Spleen (tissue), 11 donors: Measurements from ENCODE around the gene ATP5IF1. TPM values are rescaled to one million over a fixed set of nuclear protein-coding genes. Genes with fewer than 3 reads are reported as not detected.

ENCODE experiments used
- DNase-seq: peaks from one replicate; pipeline ENCODE4 v3.0.0-alpha.2; 2020
- H3K27ac ChIP-seq, 8 donors: fragments of 200-600 bp; sonication (generic) in 7 of 8; 1 replicate in 4 of 8; 2 replicates in 4 of 8; pipeline versions ENCODE4 v1.5.0 to v1.8.0; 2016 to 2021; ENCODE audit warnings: inconsistent platforms in 4 of 8, mild to moderate bottlenecking in 4 of 8, moderate library complexity in 1 of 8
- H3K27me3 ChIP-seq, 7 donors: fragments of 200-600 bp; sonication (generic) in 6 of 7; replicated peaks in 1 of 7; 1 replicate in 4 of 7; 2 replicates in 3 of 7; pipeline versions ENCODE4 v1.5.0 to v1.8.0; 2016 to 2021; ENCODE audit warnings: inconsistent platforms in 3 of 7, mild to moderate bottlenecking in 1 of 7
- H3K36me3 ChIP-seq, 6 donors: fragments of 200-600 bp; sonication (generic) in 5 of 6; 1 replicate in 4 of 6; 2 replicates in 2 of 6; pipeline versions ENCODE4 v1.5.0 to v1.8.0; 2016 to 2021; ENCODE audit warnings: inconsistent platforms in 2 of 6
- H3K4me1 ChIP-seq, 6 donors: fragments of 200-600 bp; sonication (generic) in 5 of 6; 1 replicate in 3 of 6; 2 replicates in 3 of 6; pipeline versions ENCODE4 v1.5.0 to v1.8.0; 2016 to 2021; ENCODE audit warnings: inconsistent platforms in 3 of 6
- H3K4me3 ChIP-seq, 8 donors: fragments of 200-600 bp; sonication (generic) in 7 of 8; 1 replicate in 4 of 8; 2 replicates in 4 of 8; pipeline versions ENCODE4 v1.5.0 to v1.8.0; 2016 to 2021; ENCODE audit warnings: inconsistent platforms in 4 of 8, mild to moderate bottlenecking in 4 of 8, moderate library complexity in 2 of 8
- H3K9me3 ChIP-seq, 8 donors: fragments of 200-600 bp; sonication (generic) in 7 of 8; 1 replicate in 4 of 8; 2 replicates in 4 of 8; pipeline versions ENCODE4 v1.5.0 to v1.8.0; 2016 to 2021; ENCODE audit warnings: inconsistent platforms in 4 of 8
- POLR2A ChIP-seq, 3 donors: fragments of 450-650 bp; IDR thresholded peaks; one replicate each; pipeline ENCODE4 v1.5.1; 2017; ENCODE audit warnings: antibody characterized with exemption in 3 of 3, mild to moderate bottlenecking in 1 of 3
- POLR2AphosphoS5 ChIP-seq, 3 donors: sonication (generic); formaldehyde crosslinking; IDR thresholded peaks; one replicate each; pipeline ENCODE4 v1.5.1; 2017; ENCODE audit warnings: antibody characterized with exemption in 3 of 3
- WGBS, 5 donors: extraction: QIAGEN DNeasy Blood & Tissue Kit in 3 of 5; methylation state at CpG; one replicate each; pipeline versions ENCODE4 v1.1.5 to v1.1.7; 2013 to 2018; 5-methylcytosine and 5-hydroxymethylcytosine counted together
- intact Hi-C: fragments of 100-400 bp; cut with DNase I; formaldehyde crosslinking; loops from one replicate; pipeline ENCODE4 v1.15.0; 2023; ENCODE audit warnings: low total_unique reads
- polyA plus RNA-seq, 3 donors: library from polyadenylated mRNA; stranded (reverse); fragments of 200-250 nt; gene quantifications; one replicate each; pipeline ENCODE4 v1.2.1, GENCODE V29; 2013
- total RNA-seq, 7 donors: library from RNA; depleted of rRNA in 3 of 7; stranded (reverse); fragments of >200 nt in 3 of 7; fragmentation: NEBNext Ultra II Directional in 4 of 7; extraction: Animal tissue kit (Norgen Biotek cat#: 25700) in 4 of 7; gene quantifications; one replicate each; pipeline versions ENCODE4 v1.1.0 to v1.2.1, GENCODE V29; 2016 to 2021
- TF ChIP-seq, protein P1 (sequence below), 11 experiments: fragments of 200-600 bp in 7 of 11; fragments of 450-650 bp in 4 of 11; sonication (generic) in 4 of 11; IDR thresholded peaks in 8 of 11; conservative IDR thresholded peaks in 3 of 11; 1 replicate in 7 of 11; 2 replicates in 4 of 11; pipeline versions ENCODE4 v1.4.0 to v1.8.0; 2016 to 2021; ENCODE audit warnings: antibody characterized with exemption in 11 of 11, inconsistent platforms in 4 of 11, mild to moderate bottlenecking in 1 of 11
- donor health status: healthy with polysubstance abuse.
- donor health status: DM: no; HTN: no; CAD: no; lungs with moderate emphysema.
- donor health status: DM: no; HTN: no; CAD: no.
- donor health status: Bipolar disorder and iron deficiency.
- donor health status: healthy.
- donor health status: DM: no; HTN: no; CAD: no.
- donor health status: DM: yes; HTN: yes; CAD: no.

The ATP5IF1 gene
- total and polyA plus RNA-seq, 10 donors, result 75.4 to 411 (median 202) TPM

- DNase-seq, result no peak
- 85 to 93% (median 87%) methylated on average over 6 of the region's 6 CpGs for WGBS, 5 donors
- intact Hi-C loops, result loop anchor here (10.0 kb wide), 1 partner anchor 346 kb away; no protein-coding TSS in a partner anchor
- H3K27me3 ChIP-seq, result no peaks in the 10 kb centered on the region
- peak overlapping the region; percentile 31 to 73 (median 64) for H3K27ac ChIP-seq
- TF ChIP-seq, protein P1, sequence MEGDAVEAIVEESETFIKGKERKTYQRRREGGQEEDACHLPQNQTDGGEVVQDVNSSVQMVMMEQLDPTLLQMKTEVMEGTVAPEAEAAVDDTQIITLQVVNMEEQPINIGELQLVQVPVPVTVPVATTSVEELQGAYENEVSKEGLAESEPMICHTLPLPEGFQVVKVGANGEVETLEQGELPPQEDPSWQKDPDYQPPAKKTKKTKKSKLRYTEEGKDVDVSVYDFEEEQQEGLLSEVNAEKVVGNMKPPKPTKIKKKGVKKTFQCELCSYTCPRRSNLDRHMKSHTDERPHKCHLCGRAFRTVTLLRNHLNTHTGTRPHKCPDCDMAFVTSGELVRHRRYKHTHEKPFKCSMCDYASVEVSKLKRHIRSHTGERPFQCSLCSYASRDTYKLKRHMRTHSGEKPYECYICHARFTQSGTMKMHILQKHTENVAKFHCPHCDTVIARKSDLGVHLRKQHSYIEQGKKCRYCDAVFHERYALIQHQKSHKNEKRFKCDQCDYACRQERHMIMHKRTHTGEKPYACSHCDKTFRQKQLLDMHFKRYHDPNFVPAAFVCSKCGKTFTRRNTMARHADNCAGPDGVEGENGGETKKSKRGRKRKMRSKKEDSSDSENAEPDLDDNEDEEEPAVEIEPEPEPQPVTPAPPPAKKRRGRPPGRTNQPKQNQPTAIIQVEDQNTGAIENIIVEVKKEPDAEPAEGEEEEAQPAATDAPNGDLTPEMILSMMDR (IDR thresholded peaks at IDR 0.05 in 8 of 11, conservative IDR thresholded peaks at IDR 0.05 in 3 of 11), result no peak
- TF ChIP-seq POLR2A (IDR thresholded peaks at IDR 0.05) (no peak), POLR2AphosphoS5 (IDR thresholded peaks at IDR 0.05) (no peak)
- H3K4me1 ChIP-seq, result peaks cover 9 to 51% (median 36%) of the 10 kb centered on the region in 6 donors
- peaks cover 14 to 85% (median 70%) of the 10 kb centered on the region in 6 donors for H3K36me3 ChIP-seq
- no peak overlapping the region for H3K4me3 ChIP-seq
- H3K9me3 ChIP-seq, result peaks cover 0 to 12% (median 0%) of the 10 kb centered on the region in 8 donors
These were observed 35.6 kb upstream of the ATP5IF1 start for GRCh38 chr1:28200234-28200873.

DNA sequence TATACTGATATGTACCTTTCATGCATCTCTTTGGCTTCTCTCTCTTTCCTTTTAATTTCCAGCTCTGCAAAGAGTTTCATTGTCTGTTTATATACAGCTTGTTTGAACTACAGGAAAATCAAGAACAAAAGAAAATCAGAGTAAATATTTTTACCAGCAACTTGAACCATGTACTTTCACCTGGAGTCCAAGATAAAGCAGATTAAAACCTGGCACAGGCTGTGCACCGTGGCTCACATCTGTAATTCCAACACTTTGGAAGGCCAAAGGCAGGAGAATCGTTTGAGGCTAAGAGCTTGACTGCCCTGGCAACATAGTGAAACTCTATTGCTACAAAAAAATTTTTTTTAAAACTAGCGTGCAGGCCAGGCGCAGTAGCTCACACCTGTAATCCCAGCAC, 30.7 kb upstream of the ATP5IF1 start:
- H3K4me3 ChIP-seq, result no peak overlapping the region
- H3K9me3 ChIP-seq, result no peaks in the 10 kb centered on the region
- no peaks in the 10 kb centered on the region for H3K27me3 ChIP-seq
- H3K27ac ChIP-seq, result no peak overlapping the region
- H3K4me1 ChIP-seq, result peaks cover 5 to 23% (median 13%) of the 10 kb centered on the region in 6 donors
- intact Hi-C loops, result loop anchor here (10.0 kb wide), 1 partner anchor 350 kb away; no protein-coding TSS in a partner anchor
- 82 to 97% (median 95%) methylated on average over 4 of the region's 4 CpGs for WGBS, 5 donors
- H3K36me3 ChIP-seq, result peaks cover 14 to 100% (median 86%) of the 10 kb centered on the region in 6 donors
- TF ChIP-seq, protein P1 (IDR thresholded peaks at IDR 0.05 in 8 of 11, conservative IDR thresholded peaks at IDR 0.05 in 3 of 11), result no peak
- no peak for DNase-seq

DNA sequence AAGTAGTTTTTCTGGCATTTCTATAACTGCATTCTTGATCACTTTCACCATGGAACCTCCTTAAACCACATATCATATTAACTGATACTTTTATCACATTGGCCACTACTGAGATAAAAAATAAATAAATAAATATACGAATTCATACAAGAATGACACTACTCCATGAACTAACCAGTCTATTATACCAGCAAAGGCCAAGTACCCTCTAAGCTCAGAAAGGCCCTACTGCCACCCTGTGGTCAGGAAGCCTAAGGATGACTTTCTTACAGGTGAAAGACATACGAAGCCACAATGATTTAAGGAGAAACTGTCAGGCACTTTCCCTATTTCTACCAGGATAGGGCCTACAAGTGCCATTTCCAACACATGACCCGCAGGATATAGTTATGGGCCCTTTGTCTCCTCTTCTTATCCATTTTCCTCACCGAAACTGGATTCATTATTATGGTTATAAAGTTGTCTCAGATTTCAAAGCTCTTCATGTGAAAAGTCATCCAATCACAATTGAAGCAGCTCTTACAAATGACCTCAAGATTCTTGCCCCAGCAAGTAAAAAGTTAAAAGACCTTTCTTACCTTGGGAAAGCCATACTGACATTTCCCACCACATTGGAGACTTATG, 27.0 kb upstream of the ATP5IF1 start:
- intact Hi-C loops, result loop anchor here (2.0 to 10.0 kb wide), 2 partner anchors 120 to 354 kb away; partner anchors contain the start of gene EYA3
- WGBS, 5 donors, result 32 to 51% (median 43%) methylated on average over 4 of the region's 4 CpGs
- Histone ChIP-seq H3K27me3 (no peaks in the 10 kb centered on the region), H3K4me1 (peaks cover 0 to 11% (median 5%) of the 10 kb centered on the region in 6 donors), H3K27ac (peak overlapping the region in 1 of 8 donors; percentile 32), H3K36me3 (peaks cover 2 to 99% (median 70%) of the 10 kb centered on the region in 6 donors), H3K4me3 (no peak overlapping the region), H3K9me3 (no peaks in the 10 kb centered on the region)
- no peak for TF ChIP-seq POLR2AphosphoS5 (IDR thresholded peaks at IDR 0.05)
- TF ChIP-seq, protein P1 (IDR thresholded peaks at IDR 0.05 in 8 of 11, conservative IDR thresholded peaks at IDR 0.05 in 3 of 11), result peak; percentile 54 to 79 (median 72)
- TF ChIP-seq POLR2A (IDR thresholded peaks at IDR 0.05), result no peak
- DNase-seq, result peak; percentile 82

DNA sequence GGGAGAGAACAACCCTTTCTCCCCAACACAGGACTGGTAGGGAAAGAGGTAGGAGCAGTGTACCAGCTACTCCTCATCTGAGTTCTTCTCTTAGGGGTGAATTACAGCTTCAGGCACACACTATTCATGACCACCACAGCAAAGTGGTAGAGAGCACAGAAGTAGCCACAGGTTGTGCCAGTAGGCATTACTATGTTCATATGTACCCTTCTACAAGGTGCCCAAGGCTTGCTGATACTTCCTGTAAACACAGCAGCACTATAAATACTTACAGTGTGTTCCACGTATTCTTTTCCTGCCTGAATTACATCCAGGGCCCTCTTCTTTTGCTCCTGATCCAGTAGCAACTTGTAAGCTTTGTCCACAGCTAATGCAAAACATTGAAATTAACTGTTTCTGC, 26.2 kb upstream of the ATP5IF1 start:
- Histone ChIP-seq H3K36me3 (peaks cover 2 to 99% (median 70%) of the 10 kb centered on the region in 6 donors), H3K4me3 (no peak overlapping the region), H3K27ac (peak overlapping the region in 2 of 8 donors; percentile 8 to 32), H3K9me3 (no peaks in the 10 kb centered on the region), H3K27me3 (no peaks in the 10 kb centered on the region), H3K4me1 (peaks cover 0 to 11% (median 5%) of the 10 kb centered on the region in 6 donors)
- WGBS, 5 donors, result 46 to 77% (median 52%) methylated on average over 1 of the region's 1 CpG
- no peak for DNase-seq
- intact Hi-C loops, result loop anchor here (2.0 to 10.0 kb wide), 2 partner anchors 121 to 355 kb away; partner anchors contain the start of gene EYA3
- TF ChIP-seq, protein P1 (IDR thresholded peaks at IDR 0.05 in 8 of 11, conservative IDR thresholded peaks at IDR 0.05 in 3 of 11), result no peak
- no peak for TF ChIP-seq POLR2A (IDR thresholded peaks at IDR 0.05)
- no peak for TF ChIP-seq POLR2AphosphoS5 (IDR thresholded peaks at IDR 0.05)
